Endodermal cell (in vitro differentiated cells): ENCODE measurements around the gene ANKLE2. TPM values are rescaled to one million over a fixed set of nuclear protein-coding genes. Genes with fewer than 3 reads are reported as not detected.

Experiments
- DNase-seq: peaks from one replicate; pipeline ENCODE4 v3.0.0-alpha.2; 2017
- H3K27ac ChIP-seq: 2 replicates; pipeline ENCODE4 v1.5.1; 2013; ENCODE audit warnings: mild to moderate bottlenecking, low read depth, low read length, moderate library complexity
- H3K27me3 ChIP-seq: 2 replicates; pipeline ENCODE4 v1.6.1; 2013; ENCODE audit warnings: mild to moderate bottlenecking, low read length, moderate library complexity; ENCODE audit not compliant: insufficient read depth, control insufficient read depth, poor library complexity, severe bottlenecking
- H3K36me3 ChIP-seq: 2 replicates; pipeline ENCODE4 v1.7.0; 2013; ENCODE audit warnings: mild to moderate bottlenecking, low read length, moderate library complexity; ENCODE audit not compliant: control insufficient read depth, insufficient read depth
- H3K4me1 ChIP-seq: one replicate; pipeline ENCODE4 v1.7.0; 2013; ENCODE audit warnings: low read length; ENCODE audit not compliant: control insufficient read depth, insufficient read depth
- H3K4me3 ChIP-seq: 2 replicates; pipeline ENCODE4 v1.5.1; 2013; ENCODE audit warnings: mild to moderate bottlenecking, low read length, moderate library complexity
- H3K9ac ChIP-seq: 2 replicates; pipeline ENCODE4 v1.6.1; 2013; ENCODE audit warnings: mild to moderate bottlenecking, low read length, moderate library complexity; ENCODE audit not compliant: poor library complexity, severe bottlenecking; ENCODE audit errors: extremely low read depth
- H3K9me3 ChIP-seq: 2 replicates; pipeline ENCODE4 v1.6.1; 2013; ENCODE audit warnings: mild to moderate bottlenecking, low read length, moderate library complexity; ENCODE audit not compliant: control insufficient read depth
- H3K27ac Mint-ChIP-seq: 2 replicates; pipeline ENCODE4 v1.8.0; 2020; ENCODE audit warnings: mixed read lengths
- H3K27me3 Mint-ChIP-seq: 2 replicates; pipeline ENCODE4 v1.8.0; 2021; ENCODE audit warnings: mild to moderate bottlenecking, mixed read lengths; ENCODE audit not compliant: insufficient read depth
- H3K36me3 Mint-ChIP-seq: 2 replicates; pipeline ENCODE4 v1.8.0; 2020; ENCODE audit warnings: low read depth, mixed read lengths
- H3K4me1 Mint-ChIP-seq: 2 replicates; pipeline ENCODE4 v1.8.0; 2020; ENCODE audit warnings: mixed read lengths
- H3K4me3 Mint-ChIP-seq: 2 replicates; pipeline ENCODE4 v1.8.0; 2020; ENCODE audit warnings: mild to moderate bottlenecking, moderate library complexity, mixed read lengths
- H3K9me3 Mint-ChIP-seq: 2 replicates; pipeline ENCODE4 v1.8.0; 2020; ENCODE audit warnings: mild to moderate bottlenecking, mixed read lengths
- CTCF ChIP-seq: fragments of 200-600 bp; sonication (generic); conservative IDR thresholded peaks from 2 replicates; pipeline ENCODE4 v1.5.0; 2021; ENCODE audit warnings: antibody characterized with exemption, mild to moderate bottlenecking
- WGBS, 2 experiments: methylation state at CpG; one replicate each; pipeline versions ENCODE4 v1.1.5 to v1.1.7; 2013; ENCODE audit warnings: missing lambda C conversion rate in 2 of 2, mixed read lengths in 1 of 2; ENCODE audit not compliant: insufficient coverage in 1 of 2, insufficient read length in 1 of 2; 5-methylcytosine and 5-hydroxymethylcytosine counted together
- total RNA-seq, 2 donors: library from RNA; stranded (reverse); fragmentation: NEBNext Ultra II Directional in 1 of 2; extraction: Animal tissue kit (Norgen Biotek cat#: 25700) in 1 of 2; gene quantifications; 2 replicates in 1 of 2; 3 replicates in 1 of 2; pipeline ENCODE4 v1.2.1, GENCODE V29; 2021

Gene ANKLE2
- total RNA-seq, 2 donors from 2014 or later: 87.8 to 88.5 TPM

DNA sequence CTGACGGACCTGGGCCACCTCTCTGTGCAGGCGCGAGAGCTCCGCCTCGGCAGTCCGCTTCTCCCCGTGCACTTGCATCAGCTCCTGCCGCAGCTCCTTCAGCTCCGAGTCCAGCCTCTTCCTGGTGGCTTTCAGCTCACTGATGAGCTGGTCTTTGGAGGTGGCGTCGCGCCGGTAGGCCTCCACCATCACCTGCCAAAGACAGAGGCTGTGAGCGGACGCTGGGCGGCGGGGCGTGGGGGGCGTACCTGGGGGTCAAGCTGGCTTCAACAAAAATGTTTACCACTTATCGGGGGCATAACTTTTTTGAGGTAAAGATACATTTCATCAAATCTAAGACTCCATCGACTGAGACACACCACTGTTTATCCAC is 27.5 kb upstream of the ANKLE2 start:
- no peak overlapping the region for H3K4me3 Mint-ChIP-seq
- H3K27me3 Mint-ChIP-seq: no peaks in the 10 kb centered on the region
- Histone ChIP-seq H3K36me3 (peaks cover 50% of the 10 kb centered on the region), H3K4me1 (no peaks in the 10 kb centered on the region), H3K9me3 (no peaks in the 10 kb centered on the region), H3K9ac (no peak overlapping the region), H3K27me3 (no peaks in the 10 kb centered on the region), H3K27ac (no peak overlapping the region), H3K4me3 (no peak overlapping the region)
- H3K36me3 Mint-ChIP-seq: peaks cover 75% of the 10 kb centered on the region
- no peak for TF ChIP-seq CTCF
- no peak for DNase-seq
- WGBS, 2 experiments: 95% methylated on average over 18 to 21 of the region's 21 CpGs
- H3K9me3 Mint-ChIP-seq: peaks cover 6% of the 10 kb centered on the region
- no peaks in the 10 kb centered on the region for H3K4me1 Mint-ChIP-seq
- H3K27ac Mint-ChIP-seq: no peak overlapping the region

- Mint-ChIP-seq H3K27ac (peak overlapping the region; percentile 78), H3K9me3 (peaks cover 6% of the 10 kb centered on the region), H3K36me3 (peaks cover 71% of the 10 kb centered on the region), H3K4me1 (no peaks in the 10 kb centered on the region), H3K27me3 (no peaks in the 10 kb centered on the region), H3K4me3 (no peak overlapping the region)
- H3K4me1 ChIP-seq: no peaks in the 10 kb centered on the region
- no peaks in the 10 kb centered on the region for H3K9me3 ChIP-seq
- peak; percentile 76 for DNase-seq
- 89 to 90% methylated on average over 22 to 29 of the region's 29 CpGs for WGBS, 2 experiments
- H3K4me3 ChIP-seq: no peak overlapping the region
- no peak overlapping the region for H3K9ac ChIP-seq
- H3K27ac ChIP-seq: no peak overlapping the region
- H3K36me3 ChIP-seq: peaks cover 50% of the 10 kb centered on the region
- no peaks in the 10 kb centered on the region for H3K27me3 ChIP-seq
- no peak for TF ChIP-seq CTCF
Observed at GRCh38 chr12:132788375-132789098, 26.9 kb upstream of the ANKLE2 start.

DNA sequence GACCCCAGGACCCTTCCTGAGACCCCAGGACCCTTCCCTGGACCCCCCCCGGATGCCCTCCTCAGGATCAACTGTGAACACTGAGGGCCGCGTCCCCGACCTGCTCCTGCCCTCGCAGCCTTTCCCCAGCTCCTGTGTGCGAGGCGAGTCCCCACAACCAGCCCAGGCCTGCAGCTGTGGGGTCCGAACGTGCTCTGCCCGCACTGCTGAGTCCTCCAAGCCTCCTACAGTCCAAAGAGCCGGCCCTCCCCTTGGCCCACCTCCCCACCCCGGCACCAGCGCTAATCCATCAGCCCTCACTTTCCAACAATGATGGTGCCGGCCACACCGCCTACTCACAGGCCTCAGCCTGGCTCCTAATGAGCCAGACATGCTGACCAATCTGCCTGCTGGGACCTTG is 26.2 kb upstream of the ANKLE2 start:
- no peaks in the 10 kb centered on the region for H3K27me3 Mint-ChIP-seq
- no peak for TF ChIP-seq CTCF
- H3K4me1 ChIP-seq: no peaks in the 10 kb centered on the region
- no peak overlapping the region for H3K4me3 ChIP-seq
- no peak overlapping the region for H3K27ac ChIP-seq
- peaks cover 6% of the 10 kb centered on the region for H3K9me3 Mint-ChIP-seq
- peak overlapping the region; percentile 78 for H3K27ac Mint-ChIP-seq
- no peaks in the 10 kb centered on the region for H3K9me3 ChIP-seq
- H3K36me3 Mint-ChIP-seq: peaks cover 75% of the 10 kb centered on the region
- no peak for DNase-seq
- no peak overlapping the region for H3K4me3 Mint-ChIP-seq
- WGBS, 2 experiments: 96 to 100% methylated on average over 7 to 15 of the region's 15 CpGs
- H3K27me3 ChIP-seq: no peaks in the 10 kb centered on the region
- H3K4me1 Mint-ChIP-seq: no peaks in the 10 kb centered on the region
- no peak overlapping the region for H3K9ac ChIP-seq
- H3K36me3 ChIP-seq: peaks cover 55% of the 10 kb centered on the region
